Measurements from ENCODE around the gene YY2. TPM values are rescaled to one million over a fixed set of nuclear protein-coding genes. Genes with fewer than 3 reads are reported as not detected.

Gene YY2
- polyA plus RNA-seq, 1 donor: 2.8 TPM

- Histone ChIP-seq H3K4me3 (ENCODE audit: low read length) (peak overlapping the region; percentile 80), H3K36me3 (ENCODE audit: control insufficient read depth, insufficient read depth, low read length) (no peaks in the 10 kb centered on the region), H3K27ac (ENCODE audit: low read length) (peak overlapping the region; percentile 81), H3K27me3 (ENCODE audit: control insufficient read depth, insufficient read depth, low read length) (no peaks in the 10 kb centered on the region), H3K4me1 (ENCODE audit: control insufficient read depth, insufficient read depth, low read length) (no peaks in the 10 kb centered on the region), H3K9me3 (ENCODE audit: control insufficient read depth, low read depth, low read length) (no peaks in the 10 kb centered on the region)
- DNase-seq: peak; percentile 16 to 33
- no CpG with 5 or more reads among the region's 4 CpGs for WGBS (ENCODE audit: insufficient coverage, low lambda C conversion rate)
Observed at GRCh38 chrX:21838937-21839333, 16.9 kb upstream of the YY2 start.

- DNase-seq: peak; percentile 81 to 87
- WGBS (ENCODE audit: insufficient coverage, low lambda C conversion rate): no CpG with 5 or more reads among the region's 61 CpGs
- Histone ChIP-seq H3K4me3 (ENCODE audit: low read length) (peak within 1 kb of the TSS; percentile 80), H3K27ac (ENCODE audit: low read length) (peak within 1 kb of the TSS; percentile 81), H3K9me3 (ENCODE audit: control insufficient read depth, low read depth, low read length) (no peaks in the 10 kb centered on the region), H3K27me3 (ENCODE audit: control insufficient read depth, insufficient read depth, low read length) (no peaks in the 10 kb centered on the region), H3K4me1 (ENCODE audit: control insufficient read depth, insufficient read depth, low read length) (no peaks in the 10 kb centered on the region), H3K36me3 (ENCODE audit: control insufficient read depth, insufficient read depth, low read length) (peaks cover 4% of the 10 kb centered on the region)
Observed at GRCh38 chrX:21839334-21840192, 16.2 kb upstream of the YY2 start, which contains the start of gene MBTPS2. TSS of gene MBTPS2 (plus strand) at chrX:21839617. CDS start at chrX:21839735, 118 bp downstream.

DNA sequence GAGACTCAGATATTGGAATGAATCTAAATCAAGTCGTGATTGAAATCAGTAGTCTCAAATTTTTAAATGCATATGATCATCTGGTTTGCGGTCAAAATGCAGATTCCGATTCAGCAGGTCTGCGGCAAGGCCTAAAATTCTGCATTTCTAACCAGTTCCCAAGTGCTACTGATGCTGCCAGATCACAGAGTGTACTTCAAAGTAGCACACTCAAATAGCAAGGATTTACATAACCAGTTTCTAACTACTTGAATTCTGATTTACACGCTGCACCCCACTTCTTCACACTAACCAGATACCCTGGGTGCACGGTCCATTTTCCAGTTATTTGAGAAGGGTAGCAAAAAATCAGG lies 15.6 kb upstream of the YY2 start:
- peak overlapping the region; percentile 80 for H3K4me3 ChIP-seq (ENCODE audit: low read length)
- H3K4me1 ChIP-seq (ENCODE audit: control insufficient read depth, insufficient read depth, low read length): no peaks in the 10 kb centered on the region
- no peaks in the 10 kb centered on the region for H3K27me3 ChIP-seq (ENCODE audit: control insufficient read depth, insufficient read depth, low read length)
- DNase-seq: peak in 1 of 2 donors; percentile 1
- WGBS (ENCODE audit: insufficient coverage, low lambda C conversion rate): no CpG with 5 or more reads among the region's 6 CpGs
- H3K36me3 ChIP-seq (ENCODE audit: control insufficient read depth, insufficient read depth, low read length): peaks cover 6% of the 10 kb centered on the region
- H3K27ac ChIP-seq (ENCODE audit: low read length): peak overlapping the region; percentile 81
- H3K9me3 ChIP-seq (ENCODE audit: control insufficient read depth, low read depth, low read length): no peaks in the 10 kb centered on the region

GRCh38 chrX:21843179-21843578 lies 12.6 kb upstream of the YY2 start:
- Histone ChIP-seq H3K4me3 (ENCODE audit: low read length) (no peak overlapping the region), H3K36me3 (ENCODE audit: control insufficient read depth, insufficient read depth, low read length) (peaks cover 13% of the 10 kb centered on the region), H3K27ac (ENCODE audit: low read length) (no peak overlapping the region), H3K27me3 (ENCODE audit: control insufficient read depth, insufficient read depth, low read length) (no peaks in the 10 kb centered on the region), H3K4me1 (ENCODE audit: control insufficient read depth, insufficient read depth, low read length) (no peaks in the 10 kb centered on the region), H3K9me3 (ENCODE audit: control insufficient read depth, low read depth, low read length) (no peaks in the 10 kb centered on the region)
- no peak for DNase-seq
- WGBS (ENCODE audit: insufficient coverage, low lambda C conversion rate): no CpG with 5 or more reads among the region's 5 CpGs

- 100% methylated on average over 1 of the region's 6 CpGs for WGBS (ENCODE audit: insufficient coverage, low lambda C conversion rate)
- no peaks in the 10 kb centered on the region for H3K9me3 ChIP-seq (ENCODE audit: control insufficient read depth, low read depth, low read length)
- H3K4me3 ChIP-seq (ENCODE audit: low read length): no peak overlapping the region
- peaks cover 13% of the 10 kb centered on the region for H3K36me3 ChIP-seq (ENCODE audit: control insufficient read depth, insufficient read depth, low read length)
- no peak overlapping the region for H3K27ac ChIP-seq (ENCODE audit: low read length)
- DNase-seq: no peak
- H3K4me1 ChIP-seq (ENCODE audit: control insufficient read depth, insufficient read depth, low read length): no peaks in the 10 kb centered on the region
- no peaks in the 10 kb centered on the region for H3K27me3 ChIP-seq (ENCODE audit: control insufficient read depth, insufficient read depth, low read length)
Observed at GRCh38 chrX:21845096-21845495, 10.7 kb upstream of the YY2 start.

DNA sequence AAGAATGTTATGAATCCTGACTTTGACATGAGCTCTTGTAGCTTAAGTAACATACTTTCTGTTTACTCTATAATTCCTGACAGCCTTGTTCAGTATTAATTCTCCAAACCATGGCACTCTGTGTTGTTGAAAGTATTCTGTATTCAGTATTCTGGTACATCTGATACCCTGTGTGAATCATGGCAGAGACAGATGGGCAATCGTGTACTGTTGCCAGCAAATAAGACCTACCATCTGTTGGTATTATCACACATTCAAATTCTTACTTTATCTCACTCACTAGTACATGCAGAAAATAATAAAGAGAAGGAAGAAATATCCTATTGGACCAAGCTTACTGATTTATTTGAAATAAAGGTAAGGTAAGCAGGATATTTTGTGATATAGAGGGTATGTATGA lies 8.4 kb upstream of the YY2 start:
- no peak overlapping the region for H3K27ac ChIP-seq (ENCODE audit: low read length)
- no peak for DNase-seq
- H3K4me1 ChIP-seq (ENCODE audit: control insufficient read depth, insufficient read depth, low read length): no peaks in the 10 kb centered on the region
- H3K4me3 ChIP-seq (ENCODE audit: low read length): no peak overlapping the region
- WGBS (ENCODE audit: insufficient coverage, low lambda C conversion rate): no CpG with 5 or more reads among the region's 1 CpG
- H3K9me3 ChIP-seq (ENCODE audit: control insufficient read depth, low read depth, low read length): no peaks in the 10 kb centered on the region
- no peaks in the 10 kb centered on the region for H3K27me3 ChIP-seq (ENCODE audit: control insufficient read depth, insufficient read depth, low read length)
- H3K36me3 ChIP-seq (ENCODE audit: control insufficient read depth, insufficient read depth, low read length): peaks cover 13% of the 10 kb centered on the region

- no peaks in the 10 kb centered on the region for H3K27me3 ChIP-seq (ENCODE audit: control insufficient read depth, insufficient read depth, low read length)
- no peak for DNase-seq
- no peaks in the 10 kb centered on the region for H3K4me1 ChIP-seq (ENCODE audit: control insufficient read depth, insufficient read depth, low read length)
Observed at GRCh38 chrX:21853578-21853977, 2.2 kb upstream of the YY2 start.

GRCh38 chrX:21856504-21856903 lies 717 bp downstream of the YY2 start:
- no peak for DNase-seq
- Histone ChIP-seq H3K27ac (ENCODE audit: low read length) (no peak overlapping the region), H3K9me3 (ENCODE audit: control insufficient read depth, low read depth, low read length) (peaks cover 5% of the 10 kb centered on the region), H3K27me3 (ENCODE audit: control insufficient read depth, insufficient read depth, low read length) (no peaks in the 10 kb centered on the region), H3K4me1 (ENCODE audit: control insufficient read depth, insufficient read depth, low read length) (no peaks in the 10 kb centered on the region), H3K36me3 (ENCODE audit: control insufficient read depth, insufficient read depth, low read length) (peaks cover 16% of the 10 kb centered on the region), H3K4me3 (ENCODE audit: low read length) (no peak overlapping the region)
- no CpG with 5 or more reads among the region's 21 CpGs for WGBS (ENCODE audit: insufficient coverage, low lambda C conversion rate)

More at GRCh38 chrX:21853578-21853977, 2.2 kb upstream of the YY2 start:
- H3K36me3 ChIP-seq (ENCODE audit: control insufficient read depth, insufficient read depth, low read length): peaks cover 16% of the 10 kb centered on the region
- H3K9me3 ChIP-seq (ENCODE audit: control insufficient read depth, low read depth, low read length): peaks cover 5% of the 10 kb centered on the region
- no peak overlapping the region for H3K27ac ChIP-seq (ENCODE audit: low read length)
- no peak overlapping the region for H3K4me3 ChIP-seq (ENCODE audit: low read length)

GRCh38 chrX:21863241-21863640 lies 7.5 kb downstream of the YY2 start:
- WGBS (ENCODE audit: insufficient coverage, low lambda C conversion rate): no CpG with 5 or more reads among the region's 1 CpG
- Histone ChIP-seq H3K27ac (ENCODE audit: low read length) (no peak overlapping the region), H3K4me3 (ENCODE audit: low read length) (no peak overlapping the region), H3K4me1 (ENCODE audit: control insufficient read depth, insufficient read depth, low read length) (no peaks in the 10 kb centered on the region), H3K27me3 (ENCODE audit: control insufficient read depth, insufficient read depth, low read length) (no peaks in the 10 kb centered on the region), H3K36me3 (ENCODE audit: control insufficient read depth, insufficient read depth, low read length) (peaks cover 2% of the 10 kb centered on the region), H3K9me3 (ENCODE audit: control insufficient read depth, low read depth, low read length) (no peaks in the 10 kb centered on the region)
- no peak for DNase-seq

GRCh38 chrX:21865436-21865835 lies 9.6 kb downstream of the YY2 start:
- no peak overlapping the region for H3K27ac ChIP-seq (ENCODE audit: low read length)
- H3K4me3 ChIP-seq (ENCODE audit: low read length): no peak overlapping the region
- peaks cover 2% of the 10 kb centered on the region for H3K36me3 ChIP-seq (ENCODE audit: control insufficient read depth, insufficient read depth, low read length)
- DNase-seq: no peak
- H3K9me3 ChIP-seq (ENCODE audit: control insufficient read depth, low read depth, low read length): no peaks in the 10 kb centered on the region
- H3K4me1 ChIP-seq (ENCODE audit: control insufficient read depth, insufficient read depth, low read length): no peaks in the 10 kb centered on the region
- H3K27me3 ChIP-seq (ENCODE audit: control insufficient read depth, insufficient read depth, low read length): no peaks in the 10 kb centered on the region

DNA sequence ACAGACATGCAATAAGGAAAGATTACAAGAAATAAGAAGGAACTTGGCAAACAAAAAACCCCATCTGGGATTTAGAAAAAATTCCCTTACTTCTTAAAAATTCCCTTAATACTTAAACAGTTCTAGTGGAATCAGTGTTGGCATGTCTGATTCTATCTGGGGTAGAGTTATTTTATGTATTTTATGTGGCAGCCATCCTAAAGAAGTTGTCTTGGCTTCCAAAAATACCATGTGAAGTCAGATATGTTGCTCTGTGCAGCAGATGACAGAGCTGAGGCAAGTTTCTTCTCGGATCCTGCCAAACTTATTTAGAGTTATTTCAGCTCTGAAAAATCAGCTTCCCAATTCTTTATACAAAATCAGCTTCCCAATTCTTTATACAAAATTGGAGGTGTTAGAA lies 14.7 kb downstream of the YY2 start:
- WGBS (ENCODE audit: insufficient coverage, low lambda C conversion rate): no CpG with 5 or more reads among the region's 1 CpG
- no peak overlapping the region for H3K27ac ChIP-seq (ENCODE audit: low read length)
- DNase-seq: no peak
- no peaks in the 10 kb centered on the region for H3K36me3 ChIP-seq (ENCODE audit: control insufficient read depth, insufficient read depth, low read length)
- no peaks in the 10 kb centered on the region for H3K27me3 ChIP-seq (ENCODE audit: control insufficient read depth, insufficient read depth, low read length)
- no peaks in the 10 kb centered on the region for H3K4me1 ChIP-seq (ENCODE audit: control insufficient read depth, insufficient read depth, low read length)
- H3K9me3 ChIP-seq (ENCODE audit: control insufficient read depth, low read depth, low read length): no peaks in the 10 kb centered on the region
- no peak overlapping the region for H3K4me3 ChIP-seq (ENCODE audit: low read length)
